RWPE2 (cell line): Measurements from ENCODE around the gene ZSCAN20.

Experiments used
- ATAC-seq: fragments of 200-7000 bp; cut with Tn5 transposase; 3 replicates; pipeline ENCODE4 v1.9.1; 2021; ENCODE audit warnings: low read depth
- DNase-seq: peaks from one replicate; pipeline ENCODE4 v3.0.0-alpha.2; 2020; ENCODE audit warnings: low spot score
- H3K27ac ChIP-seq: fragments of 450-650 bp; 2 replicates; pipeline ENCODE4 v1.5.1; 2017; ENCODE audit warnings: mild to moderate bottlenecking; ENCODE audit not compliant: poor library complexity, severe bottlenecking
- H3K27me3 ChIP-seq: fragments of 250-450 bp; sonication (Bioruptor Pico); 2 replicates; pipeline ENCODE4 v1.5.1; 2021; ENCODE audit warnings: mild to moderate bottlenecking, moderate library complexity; ENCODE audit not compliant: insufficient read depth, poor library complexity, severe bottlenecking
- H3K36me3 ChIP-seq: fragments of 250-450 bp; sonication (Bioruptor Pico); 2 replicates; pipeline ENCODE4 v1.5.1; 2020; ENCODE audit warnings: low read depth, mild to moderate bottlenecking, moderate library complexity
- H3K4me1 ChIP-seq: fragments of 250-450 bp; sonication (Bioruptor Pico); 2 replicates; pipeline ENCODE4 v1.5.1; 2021; ENCODE audit warnings: mild to moderate bottlenecking, moderate library complexity; ENCODE audit not compliant: insufficient read depth, poor library complexity, severe bottlenecking
- H3K4me3 ChIP-seq: fragments of 250-450 bp; sonication (Bioruptor Pico); 2 replicates; pipeline ENCODE4 v1.5.1; 2021; ENCODE audit warnings: mild to moderate bottlenecking, moderate library complexity; ENCODE audit not compliant: severe bottlenecking
- H3K9me3 ChIP-seq: fragments of 250-450 bp; sonication (Bioruptor Pico); 2 replicates; pipeline ENCODE4 v1.5.1; 2021; ENCODE audit warnings: mild to moderate bottlenecking, moderate library complexity; ENCODE audit not compliant: severe bottlenecking
- CTCF ChIP-seq: fragments of 450-650 bp; IDR thresholded peaks from one replicate; pipeline ENCODE4 v1.5.1; 2017; ENCODE audit warnings: mild to moderate bottlenecking, moderate library complexity; ENCODE audit not compliant: poor library complexity, severe bottlenecking

ZSCAN20 gene

DNA sequence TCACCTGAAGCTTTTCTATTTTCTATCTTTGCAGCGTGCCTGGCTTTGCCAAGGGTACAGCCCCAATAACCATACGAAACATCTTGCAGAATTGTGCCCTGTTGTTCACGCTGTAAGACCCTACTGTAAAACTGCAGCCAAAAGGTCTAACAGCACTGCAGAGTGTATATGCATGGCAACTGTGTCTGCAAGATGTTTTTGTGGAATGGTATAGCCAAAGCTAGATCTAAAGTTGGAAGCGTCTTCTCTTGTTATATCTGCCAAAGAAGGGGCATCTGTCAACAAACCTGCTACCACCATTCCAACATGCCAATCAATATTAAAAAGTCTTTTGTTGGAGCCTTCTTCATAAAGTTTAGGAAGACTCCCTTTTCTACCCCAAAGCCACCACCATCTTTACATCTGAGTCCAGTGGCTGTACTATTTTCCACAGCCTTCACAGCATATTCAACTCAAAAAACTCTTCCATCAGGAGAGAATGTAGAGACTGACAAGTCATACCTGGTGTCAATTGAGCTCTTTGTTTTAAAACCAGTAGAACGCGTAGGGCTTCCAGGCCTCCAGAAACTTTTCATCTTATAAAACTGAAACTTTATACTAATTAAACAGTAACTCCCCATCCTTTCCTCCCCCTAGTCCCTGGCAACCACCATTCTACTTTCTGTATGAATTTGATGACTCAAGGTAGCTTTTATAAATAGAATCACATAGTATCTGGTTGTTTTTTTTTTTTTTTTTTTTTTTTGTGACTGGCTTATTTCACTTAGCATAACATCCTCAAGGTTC, 40.0 kb downstream of the ZSCAN20 start:
- no peaks in the 10 kb centered on the region for H3K27me3 ChIP-seq
- TF ChIP-seq CTCF = no peak
- DNase-seq (no peak), ATAC-seq (no peak)
- no peaks in the 10 kb centered on the region for H3K4me1 ChIP-seq
- no peaks in the 10 kb centered on the region for H3K36me3 ChIP-seq
- no peak overlapping the region for H3K4me3 ChIP-seq
- H3K9me3 ChIP-seq = no peaks in the 10 kb centered on the region
- H3K27ac ChIP-seq = no peak overlapping the region

- Histone ChIP-seq H3K27ac (no peak overlapping the region), H3K36me3 (no peaks in the 10 kb centered on the region), H3K27me3 (no peaks in the 10 kb centered on the region), H3K9me3 (no peaks in the 10 kb centered on the region), H3K4me3 (no peak overlapping the region), H3K4me1 (no peaks in the 10 kb centered on the region)
- ATAC-seq (no peak), DNase-seq (no peak)
- TF ChIP-seq CTCF = no peak
Measured at GRCh38 chr1:33515112-33515511, 42.7 kb downstream of the ZSCAN20 start.

GRCh38 chr1:33515607-33516006, 43.2 kb downstream of the ZSCAN20 start:
- Histone ChIP-seq H3K4me3 (no peak overlapping the region), H3K27ac (no peak overlapping the region), H3K36me3 (no peaks in the 10 kb centered on the region), H3K27me3 (no peaks in the 10 kb centered on the region), H3K9me3 (no peaks in the 10 kb centered on the region), H3K4me1 (no peaks in the 10 kb centered on the region)
- no peak for ATAC-seq
- no peak for DNase-seq
- TF ChIP-seq CTCF = no peak

DNA sequence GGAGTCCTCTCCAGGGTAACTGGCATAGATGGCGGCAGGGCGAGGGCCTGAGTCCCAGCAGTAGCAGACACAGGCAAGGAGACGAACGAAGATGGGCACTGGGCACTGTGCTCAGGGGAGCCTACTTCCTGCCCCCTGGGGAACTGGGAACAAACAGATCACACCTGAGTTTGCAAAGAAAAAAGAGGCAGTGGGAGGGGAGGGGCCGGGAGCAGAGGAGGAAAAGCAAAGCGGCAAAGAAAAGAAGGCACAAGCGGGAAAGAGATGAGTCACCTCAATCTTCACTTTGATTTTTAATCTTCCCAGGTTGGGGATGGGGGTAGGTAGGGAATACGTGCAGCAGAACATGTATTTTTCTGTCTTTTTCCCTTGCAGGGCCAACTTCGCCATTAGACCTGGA, 44.0 kb downstream of the ZSCAN20 start:
- no peak for TF ChIP-seq CTCF
- no peaks in the 10 kb centered on the region for H3K4me1 ChIP-seq
- no peak overlapping the region for H3K27ac ChIP-seq
- H3K27me3 ChIP-seq = no peaks in the 10 kb centered on the region
- DNase-seq = no peak
- no peak for ATAC-seq
- H3K36me3 ChIP-seq = no peaks in the 10 kb centered on the region
- H3K4me3 ChIP-seq = no peak overlapping the region
- H3K9me3 ChIP-seq = no peaks in the 10 kb centered on the region

- no peaks in the 10 kb centered on the region for H3K36me3 ChIP-seq
- no peaks in the 10 kb centered on the region for H3K27me3 ChIP-seq
- no peak for DNase-seq
- no peak for ATAC-seq
- no peak for TF ChIP-seq CTCF
- H3K27ac ChIP-seq = no peak overlapping the region
- H3K9me3 ChIP-seq = no peaks in the 10 kb centered on the region
- H3K4me3 ChIP-seq = no peak overlapping the region
- H3K4me1 ChIP-seq = no peaks in the 10 kb centered on the region
Measured at GRCh38 chr1:33516891-33517567, 44.6 kb downstream of the ZSCAN20 start.
